HG03457 (cell line): ENCODE measurements around the gene CTNNA2.

Source experiments
- ATAC-seq: cut with Tn5 transposase; IDR thresholded peaks from one replicate; pipeline ENCODE4 v1.9.1; 2021; ENCODE audit warnings: moderate number of reproducible peaks; ENCODE audit not compliant: unreplicated experiment

The CTNNA2 gene

GRCh38 chr2:79512442-79513401 lies at the start of gene CTNNA2:
Gene CTNNA2, plus strand, starts transcription at chr2:79513051.
- ATAC-seq = no peak

GRCh38 chr2:79487399-79487798 lies 25.5 kb upstream of the CTNNA2 start:
- no peak for ATAC-seq

DNA sequence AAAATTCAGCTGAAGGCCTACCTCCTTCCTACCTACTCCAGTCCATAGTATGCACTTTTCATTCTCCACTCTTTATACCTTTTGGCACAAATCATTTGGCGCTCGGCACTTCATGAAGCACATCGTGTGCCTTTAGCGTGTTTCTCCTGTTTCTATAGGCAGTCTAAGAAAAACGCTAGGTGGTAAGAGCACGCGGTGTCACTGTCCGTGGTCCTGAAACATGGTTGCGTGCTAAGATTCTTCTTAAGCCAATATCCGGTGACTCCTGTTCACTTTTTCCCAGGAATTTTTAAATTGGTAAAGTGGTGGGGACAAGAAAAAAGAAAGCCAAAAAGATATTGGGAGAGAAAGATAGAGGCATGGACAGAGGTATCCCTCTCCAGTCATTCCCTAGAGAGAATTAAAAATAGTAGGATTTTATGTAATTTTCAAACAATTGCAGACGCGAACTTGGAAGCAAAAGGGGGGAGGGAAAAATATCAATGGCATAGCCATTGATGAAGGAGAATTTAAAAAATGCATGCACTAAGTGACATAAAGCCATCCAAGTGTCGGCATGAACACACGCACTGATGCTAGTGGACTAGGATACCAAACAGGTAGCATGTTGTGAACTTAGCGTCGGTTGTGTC lies 1.4 kb upstream of the CTNNA2 start:
- ATAC-seq = no peak

DNA sequence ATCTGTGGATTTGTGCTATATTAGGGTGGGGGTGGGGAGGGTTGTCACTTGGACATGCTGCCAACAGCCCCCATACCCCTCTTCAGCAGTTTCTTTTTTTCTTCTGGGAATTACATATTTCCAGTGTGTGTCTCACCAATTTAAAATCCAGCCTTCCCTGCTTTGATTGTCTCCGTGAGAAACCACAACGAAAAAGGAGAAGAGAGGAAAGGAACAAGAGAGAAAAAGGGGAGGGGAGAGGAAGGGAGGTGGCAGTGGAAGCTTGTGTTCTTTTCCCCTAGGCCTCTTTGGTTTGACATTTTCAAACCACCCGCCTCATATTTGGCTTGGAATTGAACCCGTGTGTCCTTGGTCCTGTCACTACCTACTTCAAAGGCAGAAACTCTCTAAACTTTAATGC lies 860 bp downstream of the CTNNA2 start:
- no peak for ATAC-seq

- no peak for ATAC-seq
Observed at GRCh38 chr2:79529636-79530035, 16.8 kb downstream of the CTNNA2 start.

DNA sequence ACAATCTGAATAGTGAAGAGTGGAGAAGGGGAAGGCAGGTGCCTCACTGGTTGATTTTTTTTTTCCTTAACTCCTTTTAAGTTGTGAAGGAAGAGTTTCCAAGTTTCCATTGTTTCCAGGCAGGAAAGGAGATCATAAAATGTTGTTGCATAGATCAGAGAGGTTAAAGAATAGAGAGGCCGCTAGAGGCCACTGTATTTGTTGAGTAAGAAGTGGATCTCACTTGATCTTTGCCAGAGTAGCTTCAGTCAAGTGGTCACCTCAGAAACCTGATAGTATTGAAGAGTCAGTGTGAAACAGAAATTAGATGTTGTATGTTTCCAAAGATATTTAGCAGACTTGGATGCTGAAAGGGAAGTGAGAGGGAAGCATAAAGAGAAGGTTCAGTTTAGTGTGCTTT lies 17.6 kb downstream of the CTNNA2 start:
- ATAC-seq = no peak

- no peak for ATAC-seq
Observed at GRCh38 chr2:79547568-79547967, 34.7 kb downstream of the CTNNA2 start.

- ATAC-seq = no peak
Observed at GRCh38 chr2:79552653-79553052, 39.8 kb downstream of the CTNNA2 start.

DNA sequence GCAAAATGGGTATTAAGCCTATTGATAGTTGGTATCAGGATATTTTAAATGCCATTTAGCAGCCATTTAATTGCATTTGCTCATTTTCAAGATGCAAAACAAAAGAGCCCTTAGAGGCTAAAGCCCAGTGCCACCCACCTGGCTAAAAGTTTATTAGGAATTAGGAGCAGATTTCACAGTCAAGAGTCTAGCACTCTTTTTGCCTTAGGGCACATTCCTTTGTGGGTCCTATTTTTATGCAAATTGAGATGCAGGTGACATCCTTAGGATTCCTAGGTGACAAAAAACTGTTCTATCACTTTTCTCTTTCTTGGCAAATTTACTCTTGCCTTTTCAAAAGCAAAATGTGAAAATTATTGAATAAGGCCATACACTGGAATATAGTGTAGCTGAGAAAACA lies 42.0 kb downstream of the CTNNA2 start:
- ATAC-seq = no peak

DNA sequence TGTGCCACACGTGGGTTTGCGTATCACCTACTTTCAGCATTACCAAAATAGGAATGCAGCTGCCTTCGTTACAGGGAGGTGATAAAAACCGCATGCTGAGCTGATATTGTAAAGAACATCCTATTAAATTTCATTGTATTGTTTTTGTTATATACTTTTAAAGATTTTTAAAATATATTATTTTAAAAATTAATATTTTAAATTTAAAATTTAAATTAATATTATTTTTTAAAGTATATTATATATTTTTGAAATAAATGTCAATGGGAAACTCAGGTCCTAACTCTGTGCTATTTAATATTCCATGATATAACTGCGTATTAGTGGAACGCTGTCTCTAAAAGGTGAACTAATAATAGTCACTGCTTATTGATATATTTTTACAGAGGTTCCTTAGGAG lies 51.2 kb downstream of the CTNNA2 start:
- no peak for ATAC-seq

- ATAC-seq = no peak
Observed at GRCh38 chr2:79569048-79569447, 56.2 kb downstream of the CTNNA2 start.

- no peak for ATAC-seq
Observed at GRCh38 chr2:79573895-79574674, 61.2 kb downstream of the CTNNA2 start.

- ATAC-seq = no peak
Observed at GRCh38 chr2:79576451-79576850, 63.6 kb downstream of the CTNNA2 start.

GRCh38 chr2:79578952-79579351 lies 66.1 kb downstream of the CTNNA2 start:
- ATAC-seq = no peak

GRCh38 chr2:79580175-79580574 lies 67.3 kb downstream of the CTNNA2 start:
- ATAC-seq = no peak

DNA sequence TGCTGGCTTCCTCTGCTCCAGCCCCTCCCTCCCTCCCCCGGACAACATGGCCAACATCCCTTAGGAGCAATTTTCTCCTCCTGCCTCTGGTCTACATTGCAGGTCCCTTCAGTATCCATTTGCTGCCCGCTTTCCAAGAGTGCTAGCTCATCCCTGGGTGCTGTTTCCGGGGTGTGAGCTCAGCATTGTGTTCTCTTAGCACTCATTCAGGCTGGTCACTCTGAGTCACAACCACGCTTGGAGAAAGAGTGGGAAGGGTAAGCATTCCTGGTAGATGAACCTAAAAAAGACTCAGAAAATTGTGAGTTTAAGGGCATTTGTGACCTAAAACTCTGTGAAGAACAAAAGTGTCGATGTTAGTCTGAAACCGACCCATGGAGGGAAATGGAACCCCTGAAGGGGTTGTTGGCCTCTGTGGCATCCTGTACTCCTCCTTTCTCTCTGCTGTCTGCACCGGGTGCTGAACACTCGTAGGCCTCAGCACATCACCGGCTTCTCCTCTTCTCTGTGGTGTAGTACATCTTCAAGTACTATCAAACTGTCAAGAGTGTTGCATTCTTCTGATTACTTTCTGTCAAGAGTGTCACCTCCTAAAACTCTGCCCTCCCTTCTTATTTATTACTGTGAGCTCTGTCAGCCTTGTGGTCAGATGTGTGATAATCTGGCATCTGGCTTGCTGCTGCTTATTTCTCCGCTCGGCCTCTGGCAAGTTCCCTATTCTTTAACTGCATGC lies 73.0 kb downstream of the CTNNA2 start:
- ATAC-seq = no peak

DNA sequence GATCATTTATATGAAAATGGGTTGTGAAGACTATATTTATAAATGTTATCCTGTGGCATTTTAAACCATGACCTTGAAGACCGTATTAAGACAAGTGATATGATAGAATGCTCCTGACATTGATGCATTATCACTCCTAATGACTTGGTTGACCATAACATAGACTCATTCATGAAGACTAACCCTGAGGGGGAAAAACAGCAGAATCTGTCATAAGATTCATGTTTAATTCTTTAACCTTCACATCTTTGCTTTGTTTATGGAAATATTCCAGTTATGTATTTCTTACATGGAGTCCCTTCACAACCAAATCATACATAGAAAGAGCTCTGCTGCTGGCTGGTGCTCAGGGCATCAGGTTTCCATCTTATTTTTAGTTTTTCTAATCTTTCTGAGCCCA lies 78.4 kb downstream of the CTNNA2 start:
- no peak for ATAC-seq

- ATAC-seq = no peak
Observed at GRCh38 chr2:79593237-79593867, 80.5 kb downstream of the CTNNA2 start.

DNA sequence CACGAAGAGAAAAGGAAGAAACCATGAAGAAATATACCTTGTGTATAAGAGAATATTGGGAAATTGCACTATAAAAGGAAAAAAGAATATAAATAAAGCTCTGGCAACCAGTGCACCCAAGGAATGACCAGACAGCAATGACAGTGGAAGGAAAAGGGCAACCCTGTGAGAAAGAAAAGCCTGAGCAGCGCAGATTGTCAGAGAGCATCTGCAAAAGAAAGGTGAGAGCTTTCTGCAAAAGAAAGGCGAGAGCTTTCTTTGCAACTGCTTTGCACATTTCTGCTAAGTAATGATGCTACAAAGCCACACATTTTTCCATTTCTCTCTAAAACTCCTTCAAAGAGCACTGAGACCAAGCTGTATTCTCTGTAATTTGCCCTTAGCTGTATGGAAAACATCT lies 83.6 kb downstream of the CTNNA2 start:
- no peak for ATAC-seq

- ATAC-seq = no peak
Observed at GRCh38 chr2:79604748-79605147, 91.9 kb downstream of the CTNNA2 start.
